HG02763 (cell line): ENCODE data around the gene WDR27.

ENCODE experiments used
- ATAC-seq: cut with Tn5 transposase; IDR thresholded peaks from one replicate; pipeline ENCODE4 v1.9.1; 2021; ENCODE audit warnings: mild to moderate bottlenecking, moderate library complexity; ENCODE audit not compliant: unreplicated experiment

WDR27 gene

GRCh38 chr6:169416249-169416648 lies 285.6 kb downstream of the WDR27 start:
- no peak for ATAC-seq

GRCh38 chr6:169415179-169415578 lies 286.6 kb downstream of the WDR27 start:
- ATAC-seq, result no peak

GRCh38 chr6:169411722-169412121 lies 290.1 kb downstream of the WDR27 start:
- no peak for ATAC-seq

DNA sequence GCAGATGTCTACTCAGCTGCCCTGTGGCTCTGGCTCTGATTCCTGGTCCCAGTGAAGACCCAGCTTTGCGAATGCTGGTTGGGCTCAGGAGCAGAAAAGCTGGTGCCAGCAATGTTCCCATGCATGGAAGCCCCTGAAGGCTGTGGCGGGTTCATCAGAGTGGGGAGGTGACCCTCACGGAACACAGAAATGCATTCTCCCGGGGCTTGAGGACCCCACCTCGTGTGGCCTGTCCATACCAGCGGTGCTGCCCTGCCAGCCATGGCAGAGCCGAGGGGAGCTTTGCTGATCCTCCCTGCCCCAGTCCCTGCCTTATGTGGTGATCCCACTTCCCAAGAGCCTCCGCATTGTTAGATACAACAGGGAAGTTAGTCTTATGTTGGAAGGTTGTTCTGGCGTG lies 290.5 kb downstream of the WDR27 start:
- no peak for ATAC-seq

- ATAC-seq, result no peak
Measured at GRCh38 chr6:169409742-169410312, 292.0 kb downstream of the WDR27 start.

- no peak for ATAC-seq
Measured at GRCh38 chr6:169407325-169407724, 294.5 kb downstream of the WDR27 start.
